ENCODE data around the gene SLC22A23.

SLC22A23 gene

GRCh38 chr6:3314621-3315467, 142.0 kb downstream of the SLC22A23 start:
- DNase-seq = no peak

DNA sequence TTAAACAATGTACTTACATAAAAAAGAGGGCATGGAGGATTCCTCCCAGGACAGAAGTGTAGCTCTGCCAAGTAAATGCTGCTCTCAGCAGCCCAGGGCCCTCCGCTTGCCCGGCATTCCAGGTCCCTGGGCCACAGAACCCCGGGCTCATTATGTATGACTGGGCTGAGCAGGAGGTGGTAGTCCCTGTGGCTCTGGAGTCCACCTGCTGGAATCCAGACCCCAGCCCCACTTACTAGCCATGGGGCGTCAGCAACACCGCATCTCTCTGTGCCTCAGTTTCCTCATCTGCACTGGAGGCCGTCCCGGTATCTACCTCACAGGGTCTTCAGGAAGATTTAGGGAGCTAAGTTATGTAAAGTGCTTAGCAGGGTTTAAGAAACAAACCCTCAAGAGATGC, 142.7 kb downstream of the SLC22A23 start:
- DNase-seq = no peak

GRCh38 chr6:3312604-3313231, 144.1 kb downstream of the SLC22A23 start:
- DNase-seq = no peak

DNA sequence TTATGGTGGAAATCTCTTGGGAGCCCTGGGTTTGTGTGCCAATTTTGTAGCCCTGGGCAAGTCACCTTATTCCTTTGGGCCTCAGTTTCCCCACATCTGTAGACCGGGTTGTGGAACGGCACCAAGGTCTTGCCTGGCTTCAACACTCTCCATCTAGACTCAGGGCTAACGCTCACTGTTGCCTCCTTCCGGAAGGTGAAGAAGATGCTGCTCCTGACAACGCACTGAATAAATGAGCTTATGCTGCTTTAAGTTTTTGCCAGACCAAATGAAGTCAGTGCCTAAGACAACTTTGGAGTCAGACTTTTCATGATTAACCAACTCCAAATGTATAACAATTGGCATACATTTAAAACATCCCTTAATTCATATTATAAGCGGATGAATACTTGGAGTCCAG, 145.0 kb downstream of the SLC22A23 start:
- no peak for DNase-seq

- no peak for DNase-seq
Measured at GRCh38 chr6:3310703-3311102, 146.1 kb downstream of the SLC22A23 start.

DNA sequence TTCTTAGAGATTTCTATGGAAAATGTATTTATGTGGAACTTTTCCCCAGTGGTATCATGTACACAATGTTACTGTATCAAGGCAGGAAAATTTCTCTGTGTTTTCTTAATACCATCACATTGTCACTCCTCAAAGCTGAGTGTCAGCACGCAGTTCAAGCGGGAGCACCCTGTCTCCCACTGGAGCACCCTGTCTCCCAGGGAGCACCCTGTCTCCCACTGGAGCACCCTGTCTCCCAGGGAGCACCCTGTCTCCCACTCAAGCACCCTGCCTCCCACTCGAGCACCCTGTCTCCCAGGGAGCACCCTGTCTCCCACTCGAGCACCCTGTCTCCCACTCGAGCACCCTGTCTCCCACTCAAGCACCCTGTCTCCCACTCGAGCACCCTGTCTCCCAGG, 146.8 kb downstream of the SLC22A23 start:
- no peak for DNase-seq

GRCh38 chr6:3309391-3310050, 147.3 kb downstream of the SLC22A23 start:
- DNase-seq = no peak

DNA sequence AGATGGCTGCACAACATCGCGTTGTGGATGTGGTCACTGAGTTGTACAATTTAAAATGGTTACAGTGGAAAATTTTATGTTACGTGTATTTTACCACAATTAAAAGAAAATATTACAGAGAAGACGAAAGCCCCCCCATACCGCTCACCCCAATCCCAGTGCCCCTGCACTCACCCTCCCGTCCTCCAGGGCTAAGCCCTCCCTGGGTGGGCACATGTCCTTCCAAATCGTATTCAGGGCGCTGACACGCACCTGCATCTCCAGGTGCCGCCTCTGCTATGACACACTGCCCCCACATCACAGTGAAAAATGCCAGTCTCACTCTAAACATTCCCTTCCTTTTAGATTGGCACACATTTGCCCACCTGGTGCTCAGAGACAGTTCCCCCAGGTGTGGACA, 148.7 kb downstream of the SLC22A23 start:
- DNase-seq = no peak

DNA sequence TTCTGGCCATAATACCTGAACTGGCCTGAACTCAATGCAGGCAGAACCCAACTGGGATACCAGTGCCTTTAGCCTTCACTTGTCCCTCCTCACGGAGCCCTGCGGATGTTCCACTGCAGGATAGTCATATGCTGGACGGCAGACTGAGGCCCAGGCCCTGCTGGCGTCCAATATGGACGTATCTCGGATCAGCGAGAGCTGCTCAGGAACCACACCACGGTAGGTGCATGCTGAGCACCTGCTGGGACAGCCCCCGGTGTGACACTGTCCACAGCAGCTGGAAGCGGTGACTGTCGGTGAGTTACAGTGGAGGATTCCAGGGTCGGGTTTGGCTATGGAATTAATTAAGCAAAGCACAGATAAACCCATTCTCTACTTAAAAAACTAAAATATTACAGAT, 149.4 kb downstream of the SLC22A23 start:
- no peak for DNase-seq

GRCh38 chr6:3306848-3307247, 150.0 kb downstream of the SLC22A23 start:
- DNase-seq = no peak

DNA sequence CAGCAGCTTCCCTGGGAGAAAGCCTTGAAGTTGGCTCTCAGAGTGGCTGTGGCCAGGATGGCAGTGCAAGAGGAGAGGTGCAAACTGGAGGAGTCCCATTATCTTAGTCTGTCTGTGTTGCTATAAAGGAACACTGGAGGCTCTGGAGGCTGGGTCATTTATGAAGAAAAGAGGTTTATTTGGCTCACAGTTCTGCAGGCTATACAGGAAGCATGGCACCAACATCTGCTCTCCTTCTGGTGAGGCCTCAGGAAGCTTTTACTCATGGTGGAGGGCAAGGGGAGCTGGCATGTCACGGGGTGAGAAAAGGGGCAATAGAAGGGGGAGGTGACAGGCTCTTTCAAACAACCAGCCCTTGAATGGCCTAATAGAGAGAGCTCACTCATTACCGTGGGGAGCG, 151.0 kb downstream of the SLC22A23 start:
- DNase-seq = no peak

- DNase-seq = no peak
Measured at GRCh38 chr6:3305216-3305565, 151.7 kb downstream of the SLC22A23 start.

- no peak for DNase-seq
Measured at GRCh38 chr6:3304500-3305215, 152.2 kb downstream of the SLC22A23 start.

DNA sequence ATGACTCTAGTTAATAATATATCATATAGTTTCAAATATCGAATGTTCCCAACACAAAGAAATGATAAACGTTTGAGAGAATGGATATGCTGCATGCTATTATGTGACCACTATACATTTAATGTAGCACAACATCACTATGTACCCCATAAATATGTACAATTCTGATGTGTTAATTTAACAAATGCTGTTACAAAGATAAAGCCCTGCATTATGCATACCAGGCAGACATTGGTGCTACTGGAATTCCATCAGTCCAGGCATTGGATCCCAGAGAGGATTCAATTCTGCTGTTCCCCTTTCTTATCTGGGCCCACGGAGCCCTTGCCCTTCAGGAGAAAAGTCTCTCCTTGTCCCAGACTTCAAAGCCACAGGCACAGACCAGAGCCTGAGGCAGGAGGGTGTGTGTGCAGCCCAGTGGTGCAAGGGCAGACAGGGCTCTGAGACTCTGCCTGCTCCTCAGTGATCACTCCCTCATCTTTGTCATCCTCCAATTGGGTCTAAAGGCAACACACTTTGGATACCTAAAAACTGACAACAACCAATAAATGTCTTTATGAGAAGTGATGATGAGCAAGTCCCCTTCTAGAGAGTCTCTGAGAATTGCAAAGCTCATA, 152.9 kb downstream of the SLC22A23 start:
- DNase-seq = no peak

GRCh38 chr6:3301506-3301905, 155.3 kb downstream of the SLC22A23 start:
- DNase-seq = no peak

DNA sequence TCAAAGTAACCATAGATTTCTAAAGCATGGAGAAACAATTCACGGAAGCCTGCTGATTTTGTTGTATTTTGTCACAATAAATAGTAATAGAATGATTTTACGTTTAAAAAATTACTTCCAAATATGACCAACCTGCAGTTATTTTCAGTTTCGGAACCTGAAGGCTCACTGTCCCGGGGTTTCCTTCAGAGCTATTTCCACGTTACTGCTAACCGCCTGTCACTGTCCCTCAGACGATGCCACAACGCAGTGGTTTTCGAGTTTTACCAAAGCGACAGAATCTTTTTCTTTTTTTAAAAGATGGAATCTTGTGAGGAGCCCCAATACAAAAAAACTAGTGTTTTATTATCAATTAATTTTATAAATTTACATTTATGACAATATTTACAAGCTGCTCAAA, 157.6 kb downstream of the SLC22A23 start:
- DNase-seq = no peak

DNA sequence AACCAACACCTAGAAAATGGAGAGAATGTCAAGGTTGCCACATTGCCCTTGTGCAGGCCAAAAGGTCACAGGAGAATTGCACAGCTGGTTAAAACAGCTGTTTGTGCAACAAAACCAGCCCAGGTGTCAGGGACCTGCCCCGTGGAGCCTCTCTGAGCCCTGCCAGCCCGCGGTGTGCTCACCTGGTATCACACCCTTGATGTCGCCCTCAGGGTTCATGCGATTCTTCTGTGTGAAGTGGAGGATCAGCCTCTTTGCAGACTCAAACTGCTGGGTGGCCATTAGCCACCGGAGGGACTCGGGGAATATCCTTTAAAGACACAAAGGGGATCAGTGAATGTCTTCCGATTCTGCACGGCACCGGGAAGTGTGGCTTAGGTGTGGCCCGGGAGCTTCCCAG, 158.9 kb downstream of the SLC22A23 start:
- peak; percentile 28 for DNase-seq

- peak; percentile 28 for DNase-seq
Measured at GRCh38 chr6:3297006-3297405, 159.8 kb downstream of the SLC22A23 start.

DNA sequence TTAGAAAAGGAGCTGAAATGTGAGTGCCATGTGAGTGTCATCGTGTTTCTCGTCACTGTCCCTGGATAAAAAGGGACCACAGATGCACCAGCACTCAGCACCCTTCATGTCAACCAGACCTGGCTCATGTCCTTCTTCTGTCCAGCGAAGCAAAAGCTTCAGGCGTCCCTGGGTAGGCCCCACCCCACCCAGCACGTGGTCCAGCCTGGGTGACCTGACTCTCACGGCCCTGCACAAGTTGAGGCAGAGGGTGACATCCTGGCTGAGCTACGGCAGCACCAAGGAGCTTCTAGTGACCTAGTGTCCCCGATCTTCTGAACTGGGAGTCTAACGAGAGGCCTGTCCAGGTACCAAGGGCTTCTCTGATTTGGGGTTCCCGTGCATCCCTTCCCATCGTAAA, 160.3 kb downstream of the SLC22A23 start:
- DNase-seq = peak; percentile 45

DNA sequence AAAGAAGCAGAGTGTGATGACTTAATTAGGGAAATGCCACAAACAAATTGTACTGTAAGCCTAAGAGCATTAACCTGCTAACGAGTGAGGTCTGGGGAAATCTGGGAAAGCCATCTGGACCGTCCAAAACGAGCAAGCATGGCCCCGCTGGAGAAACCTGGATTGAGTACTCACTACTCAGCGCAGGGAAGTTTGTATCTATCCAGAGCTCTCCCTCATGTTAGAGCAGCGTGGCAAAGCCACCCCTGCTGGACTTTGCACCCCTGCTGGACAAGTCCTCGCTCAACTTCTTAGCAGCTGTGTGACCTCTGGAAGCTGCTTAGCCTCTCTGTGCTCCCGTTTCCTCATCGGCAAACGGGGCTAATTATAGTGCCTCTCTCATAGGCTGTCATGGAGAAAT, 160.8 kb downstream of the SLC22A23 start:
- peak; percentile 28 for DNase-seq

- DNase-seq = peak; percentile 49
Measured at GRCh38 chr6:3294921-3295871, 161.7 kb downstream of the SLC22A23 start.

- peak; percentile 17 for DNase-seq
Measured at GRCh38 chr6:3294396-3294795, 162.5 kb downstream of the SLC22A23 start.
